ENCODE results near the gene EGR2.
"Not testable (repeated sequence)": the region's sequence is repeated elsewhere in the genome, so short reads cannot be mapped to it uniquely, and the experiment has no call there.

EGR2 gene

GRCh38 chr10:62794306-62794705, 21.9 kb downstream of the EGR2 start:
- DNase-seq (ENCODE audit: low read depth in 2 of 2): no peak

GRCh38 chr10:62792261-62792660, 23.9 kb downstream of the EGR2 start:
- no peak for DNase-seq (ENCODE audit: low read depth in 2 of 2)

GRCh38 chr10:62790571-62790970, 25.6 kb downstream of the EGR2 start:
- no peak for DNase-seq (ENCODE audit: low read depth in 2 of 2)

GRCh38 chr10:62790019-62790555, 26.1 kb downstream of the EGR2 start:
- no peak for DNase-seq (ENCODE audit: low read depth in 2 of 2)

- no peak for DNase-seq (ENCODE audit: low read depth in 2 of 2)
Observed at GRCh38 chr10:62788861-62789467, 27.2 kb downstream of the EGR2 start.

GRCh38 chr10:62788285-62788684, 27.9 kb downstream of the EGR2 start:
- not testable (repeated sequence) for DNase-seq (ENCODE audit: low read depth in 2 of 2)

GRCh38 chr10:62784537-62784936, 31.6 kb downstream of the EGR2 start:
- not testable (repeated sequence) for DNase-seq (ENCODE audit: low read depth in 2 of 2)

DNA sequence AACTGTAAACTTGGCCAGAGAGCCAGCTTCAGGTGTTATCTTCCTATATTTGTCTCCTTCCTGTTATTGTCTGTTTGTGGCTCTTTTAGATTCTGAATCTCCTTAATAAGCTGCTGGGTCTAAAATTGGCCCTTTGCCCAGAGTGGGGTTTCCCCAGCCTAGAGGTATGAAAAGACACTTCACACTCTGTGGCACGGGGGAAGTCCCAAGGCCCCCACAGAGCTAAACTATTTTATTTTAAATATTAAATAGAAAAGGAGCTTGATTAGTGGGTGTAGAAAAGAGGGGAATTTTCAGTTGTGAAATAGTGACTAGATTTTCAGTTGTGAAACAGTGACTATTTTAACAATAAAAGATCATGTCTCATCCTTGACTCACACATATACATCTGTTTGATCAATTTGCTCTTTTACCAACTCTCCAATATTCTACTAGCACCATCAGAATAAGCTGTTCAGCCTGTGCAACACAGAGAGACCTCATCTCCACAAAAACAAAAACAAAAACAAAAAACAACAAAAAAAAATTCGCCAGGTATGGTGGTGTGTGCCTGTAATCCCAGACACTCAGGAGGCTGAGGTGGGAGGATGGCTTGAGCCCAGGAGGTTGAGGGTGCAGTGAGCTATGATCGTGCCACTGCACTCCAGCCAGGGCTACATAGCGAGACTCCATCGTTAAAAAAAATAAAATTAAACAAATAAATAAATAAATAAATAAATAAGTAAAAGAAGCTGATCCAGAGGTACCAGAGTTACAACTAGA, 36.5 kb downstream of the EGR2 start:
- DNase-seq (ENCODE audit: low read depth in 2 of 2): peak; percentile 79 to 91

DNA sequence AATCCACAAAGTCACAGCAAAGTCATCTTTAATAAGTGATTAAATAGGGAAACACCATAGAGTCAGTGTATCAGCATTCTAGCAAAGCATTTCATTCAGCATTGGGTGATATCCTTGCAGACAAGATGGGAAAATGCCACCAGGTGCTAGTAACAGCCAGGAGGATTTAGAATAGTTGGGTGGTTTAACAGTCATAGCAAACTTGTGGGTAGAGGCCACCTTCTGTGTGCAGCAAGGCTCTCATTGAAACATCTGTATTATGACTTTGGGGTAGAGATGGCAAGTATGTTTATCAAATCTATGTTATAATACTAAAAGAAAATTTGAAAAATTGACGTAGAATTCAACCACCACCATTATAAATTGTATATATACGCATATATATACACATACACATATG, 38.0 kb downstream of the EGR2 start:
- no peak for DNase-seq (ENCODE audit: low read depth in 2 of 2)

DNA sequence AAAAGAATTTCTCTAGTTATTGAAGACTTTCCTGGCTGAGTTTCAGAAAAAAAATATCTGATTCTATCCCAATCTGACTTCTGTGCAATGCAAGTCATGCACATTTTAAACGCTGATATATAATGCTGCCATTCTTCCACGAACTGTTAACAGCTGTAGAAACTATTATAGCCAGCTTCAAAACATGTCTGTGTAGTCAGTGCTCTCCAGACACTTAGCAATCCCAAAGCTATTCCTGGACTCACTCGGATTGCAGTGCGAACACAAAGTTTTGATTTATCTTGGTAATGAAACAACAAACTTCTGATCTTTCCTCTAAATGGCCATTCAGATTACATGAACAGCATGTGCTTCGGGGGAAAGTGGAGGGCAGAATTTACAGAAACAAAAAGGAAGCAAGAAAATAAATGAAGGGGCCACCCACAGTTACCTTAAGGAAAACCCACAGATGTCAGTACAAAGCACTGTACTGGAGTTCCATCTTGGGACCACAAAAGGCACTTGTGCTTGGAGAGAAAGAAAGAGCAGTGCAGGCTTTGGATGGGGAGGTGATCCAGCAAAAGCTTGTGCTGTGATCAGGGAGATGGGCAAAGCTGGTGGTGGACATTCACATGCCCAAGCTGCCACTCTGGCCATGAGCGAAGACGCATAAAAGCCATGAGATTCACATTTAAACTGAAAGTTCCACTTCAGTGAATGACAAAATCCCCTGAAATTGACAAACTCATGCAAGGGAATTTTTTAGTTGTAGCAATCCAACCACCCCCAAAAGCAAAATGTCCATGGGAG, 43.8 kb downstream of the EGR2 start:
- DNase-seq (ENCODE audit: low read depth in 2 of 2): no peak

- no peak for DNase-seq (ENCODE audit: low read depth in 2 of 2)
Observed at GRCh38 chr10:62769574-62770242, 46.5 kb downstream of the EGR2 start.

DNA sequence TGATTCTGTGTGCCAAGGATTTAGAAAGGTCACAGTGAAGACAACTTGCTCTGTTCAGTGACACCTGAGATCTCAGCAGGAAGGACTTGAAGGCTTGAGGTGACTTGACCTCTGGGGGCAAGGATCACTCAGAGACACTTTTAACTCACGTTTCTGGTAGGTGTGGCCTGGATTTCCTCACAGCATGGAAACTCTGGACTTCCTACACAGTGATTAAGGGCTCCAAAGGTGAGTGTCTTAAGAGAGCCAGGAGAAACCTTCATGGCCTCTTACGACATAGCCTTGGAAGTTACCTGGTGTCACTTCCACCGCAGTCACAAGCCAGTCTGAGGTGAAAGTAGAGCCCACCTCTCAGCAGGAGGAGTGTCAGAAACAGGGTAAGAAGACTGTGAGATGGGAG, 49.8 kb downstream of the EGR2 start:
- DNase-seq (ENCODE audit: low read depth in 2 of 2): no peak

DNA sequence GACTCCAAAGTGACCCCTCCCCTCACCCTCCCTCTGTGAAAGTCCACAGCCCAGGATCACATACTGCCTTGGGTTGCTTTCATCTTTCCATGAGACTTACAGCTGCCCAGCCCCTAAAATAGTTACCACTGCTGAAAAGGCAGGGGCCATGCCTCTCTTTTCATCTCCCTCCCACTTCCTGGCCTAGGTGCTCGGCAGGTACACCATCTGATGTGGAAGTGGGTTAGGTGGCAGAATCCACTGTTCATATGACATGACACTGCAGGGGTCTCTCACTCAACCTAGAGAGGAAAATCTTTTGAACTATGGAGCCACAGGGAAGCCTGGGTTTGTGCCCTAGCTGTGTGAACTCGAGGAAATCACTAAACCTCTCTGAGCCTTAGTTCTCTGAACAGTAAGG, 50.4 kb downstream of the EGR2 start:
- DNase-seq (ENCODE audit: low read depth in 2 of 2): no peak

DNA sequence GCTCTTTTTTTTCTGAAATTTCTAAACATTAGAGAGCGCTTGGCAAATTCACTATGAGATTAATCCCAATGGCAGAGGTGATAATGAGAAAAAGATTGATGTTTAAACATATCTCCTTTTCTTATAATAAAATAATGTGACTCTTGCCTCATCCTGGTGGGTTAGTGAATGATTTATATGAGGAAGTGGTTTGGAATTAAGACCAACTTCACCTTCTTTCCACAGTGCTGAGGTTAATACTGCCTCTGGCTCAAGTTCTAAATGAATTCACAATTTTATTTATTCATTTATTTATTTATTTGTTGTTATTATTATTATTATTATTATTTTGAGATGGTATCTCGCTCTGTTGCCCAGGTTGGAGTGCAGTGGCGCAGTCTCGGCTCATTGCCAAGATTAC, 52.2 kb downstream of the EGR2 start:
- no peak for DNase-seq (ENCODE audit: low read depth in 2 of 2)

DNA sequence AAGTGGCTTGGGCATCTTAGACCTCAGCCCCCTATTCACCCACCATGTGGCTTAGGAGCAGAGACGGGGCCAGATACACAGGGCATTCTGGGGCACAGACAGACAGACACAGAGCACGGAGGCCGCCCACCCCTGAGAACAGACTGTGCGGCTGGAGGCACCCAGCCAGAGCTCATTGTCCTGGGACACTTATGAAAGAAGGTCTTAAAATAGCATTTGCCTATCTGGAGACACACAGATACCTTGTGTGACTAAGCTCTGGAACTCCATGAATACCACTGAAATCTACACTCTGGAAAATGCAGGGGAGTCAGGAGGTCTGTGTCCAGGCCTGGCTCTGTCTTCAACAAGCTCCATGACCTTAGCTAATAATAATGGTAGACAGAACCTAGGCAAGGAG, 53.0 kb downstream of the EGR2 start:
- no peak for DNase-seq (ENCODE audit: low read depth in 2 of 2)
